Ishikawa (cell line): Measurements from ENCODE around the gene PRKRA.

Experiments
- CREB1 ChIP-seq: IDR thresholded peaks from 2 replicates; pipeline ENCODE4 v1.6.1; 2012; ENCODE audit warnings: low read depth
- EGR1 ChIP-seq: IDR thresholded peaks from 2 replicates; pipeline ENCODE4 v1.6.1; 2012
- TAF1 ChIP-seq: IDR thresholded peaks from 2 replicates; pipeline ENCODE4 v1.6.1; 2012; ENCODE audit warnings: low read depth, mild to moderate bottlenecking
- TF ChIP-seq, protein P1 (sequence below): IDR thresholded peaks from 2 replicates; pipeline ENCODE4 v1.6.1; 2012

DNA sequence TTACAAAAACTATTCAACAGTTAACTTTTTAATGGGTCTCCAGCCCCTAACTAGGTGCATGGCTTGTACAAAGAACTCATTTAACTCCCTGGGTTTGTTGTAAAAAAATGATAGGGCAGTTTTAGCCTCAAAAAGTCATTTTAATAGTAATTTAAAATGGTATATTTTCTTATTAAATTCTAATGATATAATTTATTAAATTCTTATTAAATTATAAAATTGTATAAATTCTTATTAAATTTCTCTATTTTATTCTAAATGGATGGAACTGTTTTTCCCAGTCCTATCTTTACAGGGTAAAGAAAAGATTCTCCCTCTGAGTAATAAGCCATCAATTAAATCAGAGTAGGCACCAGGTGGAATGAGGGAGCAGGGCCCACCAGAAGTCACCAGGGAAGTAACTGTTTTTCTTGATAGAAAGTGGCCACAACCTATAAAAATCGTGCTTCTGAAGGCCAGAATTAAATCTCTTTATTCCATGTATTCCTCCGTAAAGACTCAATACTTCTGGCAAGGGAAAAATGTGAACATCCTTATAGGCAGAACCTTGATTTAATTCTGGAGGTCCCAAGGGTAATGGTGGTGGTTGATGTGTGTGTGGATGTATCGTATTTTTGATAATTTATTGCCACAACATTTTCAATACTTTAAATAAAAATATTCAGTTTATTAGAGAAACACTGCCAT, 26.6 kb upstream of the PRKRA start:
- TF ChIP-seq TAF1 (no peak), EGR1 (no peak), CREB1 (no peak)
- TF ChIP-seq, protein P1, sequence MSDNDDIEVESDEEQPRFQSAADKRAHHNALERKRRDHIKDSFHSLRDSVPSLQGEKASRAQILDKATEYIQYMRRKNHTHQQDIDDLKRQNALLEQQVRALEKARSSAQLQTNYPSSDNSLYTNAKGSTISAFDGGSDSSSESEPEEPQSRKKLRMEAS, result no peak
